Measurements from ENCODE around the gene NPR1. TPM values are rescaled to one million over a fixed set of nuclear protein-coding genes. Genes with fewer than 3 reads are reported as not detected.
"Not testable (repeated sequence)": the region's sequence is repeated elsewhere in the genome, so short reads cannot be mapped to it uniquely, and the experiment has no call there.

Gene NPR1
- total RNA-seq, 2 experiments from 2014 or later: 0.05 to 0.10 TPM

- H3K27me3 Mint-ChIP-seq (ENCODE audit: low read depth); H3K4me3 Mint-ChIP-seq; DNase-seq; H3K9me3 Mint-ChIP-seq; intact Hi-C loops (cut with micrococcal nuclease): not testable (repeated sequence)
- peaks cover 53% of the 10 kb centered on the region for H3K4me1 Mint-ChIP-seq (ENCODE audit: low read depth)
- CTCF ChIA-PET: interaction anchor here (1.2 kb wide), 1 partner anchor 9 kb away, joined by 5 read pairs; no protein-coding TSS in a partner anchor
- H3K27ac Mint-ChIP-seq: peak overlapping the region; percentile 5
- peaks cover 69% of the 10 kb centered on the region for H3K36me3 Mint-ChIP-seq (ENCODE audit: low read depth)
Measured at GRCh38 chr1:153640213-153640612, 38.3 kb upstream of the NPR1 start.

GRCh38 chr1:153640861-153641260 lies 37.6 kb upstream of the NPR1 start:
- no peak for DNase-seq
- Mint-ChIP-seq H3K36me3 (ENCODE audit: low read depth) (peaks cover 72% of the 10 kb centered on the region), H3K27me3 (ENCODE audit: low read depth) (no peaks in the 10 kb centered on the region), H3K4me1 (ENCODE audit: low read depth) (peaks cover 57% of the 10 kb centered on the region), H3K27ac (peak overlapping the region; percentile 5), H3K9me3 (no peaks in the 10 kb centered on the region), H3K4me3 (no peak overlapping the region)
- CTCF ChIA-PET: interaction anchor here (0.6 to 1.2 kb wide), 3 partner anchors 9 to 147 kb away, joined by 3 to 5 read pairs (median 3); no protein-coding TSS in a partner anchor
- intact Hi-C loops (cut with micrococcal nuclease): no loop called here

- Mint-ChIP-seq H3K4me1 (ENCODE audit: low read depth) (peaks cover 51% of the 10 kb centered on the region), H3K4me3 (no peak overlapping the region), H3K9me3 (no peaks in the 10 kb centered on the region), H3K36me3 (ENCODE audit: low read depth) (peaks cover 69% of the 10 kb centered on the region), H3K27me3 (ENCODE audit: low read depth) (no peaks in the 10 kb centered on the region), H3K27ac (no peak overlapping the region)
- no peak for DNase-seq
- intact Hi-C loops (cut with micrococcal nuclease): no loop called here
- CTCF ChIA-PET: no interaction called here
Measured at GRCh38 chr1:153642161-153642560, 36.3 kb upstream of the NPR1 start.

- CTCF ChIA-PET: interaction anchor here (0.6 to 1.2 kb wide), 3 partner anchors 10 to 111 kb away, joined by 3 to 4 read pairs (median 3); no protein-coding TSS in a partner anchor
- Mint-ChIP-seq H3K4me1 (ENCODE audit: low read depth) (peaks cover 52% of the 10 kb centered on the region), H3K4me3 (no peak overlapping the region), H3K9me3 (no peaks in the 10 kb centered on the region), H3K27ac (no peak overlapping the region), H3K27me3 (ENCODE audit: low read depth) (no peaks in the 10 kb centered on the region), H3K36me3 (ENCODE audit: low read depth) (peaks cover 67% of the 10 kb centered on the region)
- no peak for DNase-seq
- intact Hi-C loops (cut with micrococcal nuclease): no loop called here
Measured at GRCh38 chr1:153643100-153643499, 35.4 kb upstream of the NPR1 start.

- CTCF ChIA-PET: interaction anchor here (0.6 to 1.2 kb wide), 4 partner anchors 9 to 133 kb away, joined by 3 to 4 read pairs (median 3); no protein-coding TSS in a partner anchor
- intact Hi-C loops (cut with micrococcal nuclease): no loop called here
- no peaks in the 10 kb centered on the region for H3K9me3 Mint-ChIP-seq
- no peak overlapping the region for H3K4me3 Mint-ChIP-seq
- H3K36me3 Mint-ChIP-seq (ENCODE audit: low read depth): peaks cover 65% of the 10 kb centered on the region
- H3K27me3 Mint-ChIP-seq (ENCODE audit: low read depth): no peaks in the 10 kb centered on the region
- peak overlapping the region; percentile 75 for H3K27ac Mint-ChIP-seq
- H3K4me1 Mint-ChIP-seq (ENCODE audit: low read depth): peaks cover 57% of the 10 kb centered on the region
- DNase-seq: no peak
Measured at GRCh38 chr1:153643816-153644215, 34.7 kb upstream of the NPR1 start.

- peaks cover 62% of the 10 kb centered on the region for H3K4me1 Mint-ChIP-seq (ENCODE audit: low read depth)
- intact Hi-C loops (cut with micrococcal nuclease): no loop called here
- no peaks in the 10 kb centered on the region for H3K27me3 Mint-ChIP-seq (ENCODE audit: low read depth)
- H3K4me3 Mint-ChIP-seq: no peak overlapping the region
- peak overlapping the region; percentile 35 for H3K27ac Mint-ChIP-seq
- peaks cover 48% of the 10 kb centered on the region for H3K36me3 Mint-ChIP-seq (ENCODE audit: low read depth)
- no peak for DNase-seq
- CTCF ChIA-PET: no interaction called here
- no peaks in the 10 kb centered on the region for H3K9me3 Mint-ChIP-seq
Measured at GRCh38 chr1:153646672-153647345, 31.7 kb upstream of the NPR1 start.

GRCh38 chr1:153647346-153647714 lies 31.2 kb upstream of the NPR1 start:
- CTCF ChIA-PET: no interaction called here

GRCh38 chr1:153648000-153648643 lies 30.4 kb upstream of the NPR1 start:
- intact Hi-C loops (cut with micrococcal nuclease): no loop called here
- Mint-ChIP-seq H3K36me3 (ENCODE audit: low read depth) (peaks cover 41% of the 10 kb centered on the region), H3K9me3 (no peaks in the 10 kb centered on the region), H3K27ac (peak overlapping the region; percentile 57), H3K4me3 (no peak overlapping the region), H3K4me1 (ENCODE audit: low read depth) (peaks cover 55% of the 10 kb centered on the region), H3K27me3 (ENCODE audit: low read depth) (no peaks in the 10 kb centered on the region)
- DNase-seq: no peak
- CTCF ChIA-PET: interaction anchor here (0.6 to 1.1 kb wide), 2 partner anchors 76 to 282 kb away, joined by 5 read pairs; no protein-coding TSS in a partner anchor

More at GRCh38 chr1:153647346-153647714, 31.2 kb upstream of the NPR1 start:
- H3K27ac Mint-ChIP-seq: peak overlapping the region; percentile 35
- no peak for DNase-seq
- intact Hi-C loops (cut with micrococcal nuclease): no loop called here
- H3K4me1 Mint-ChIP-seq (ENCODE audit: low read depth): peaks cover 58% of the 10 kb centered on the region
- no peaks in the 10 kb centered on the region for H3K27me3 Mint-ChIP-seq (ENCODE audit: low read depth)
- H3K4me3 Mint-ChIP-seq: no peak overlapping the region
- no peaks in the 10 kb centered on the region for H3K9me3 Mint-ChIP-seq
- peaks cover 44% of the 10 kb centered on the region for H3K36me3 Mint-ChIP-seq (ENCODE audit: low read depth)

- Mint-ChIP-seq H3K4me1 (ENCODE audit: low read depth) (peaks cover 44% of the 10 kb centered on the region), H3K27ac (peak overlapping the region; percentile 57), H3K27me3 (ENCODE audit: low read depth) (no peaks in the 10 kb centered on the region), H3K36me3 (ENCODE audit: low read depth) (peaks cover 29% of the 10 kb centered on the region), H3K4me3 (no peak overlapping the region), H3K9me3 (no peaks in the 10 kb centered on the region)
- CTCF ChIA-PET: interaction anchor here (0.8 to 1.4 kb wide), 3 partner anchors 9 to 147 kb away, joined by 3 to 5 read pairs (median 3); no protein-coding TSS in a partner anchor
- DNase-seq: no peak
- intact Hi-C loops (cut with micrococcal nuclease): no loop called here
Measured at GRCh38 chr1:153649137-153649862, 29.2 kb upstream of the NPR1 start.

- Mint-ChIP-seq H3K27me3 (ENCODE audit: low read depth) (no peaks in the 10 kb centered on the region), H3K9me3 (no peaks in the 10 kb centered on the region), H3K27ac (peak overlapping the region; percentile 57), H3K4me3 (no peak overlapping the region), H3K4me1 (ENCODE audit: low read depth) (peaks cover 41% of the 10 kb centered on the region), H3K36me3 (ENCODE audit: low read depth) (peaks cover 25% of the 10 kb centered on the region)
- CTCF ChIA-PET: interaction anchor here (1.3 to 1.4 kb wide), 2 partner anchors 10 to 116 kb away, joined by 3 to 5 read pairs; no protein-coding TSS in a partner anchor
- intact Hi-C loops (cut with micrococcal nuclease): no loop called here
- DNase-seq: peak; percentile 12
Measured at GRCh38 chr1:153649863-153650235, 28.6 kb upstream of the NPR1 start.

- CTCF ChIA-PET: interaction anchor here (0.6 to 0.8 kb wide), 2 partner anchors 56 to 142 kb away, joined by 4 to 5 read pairs; no protein-coding TSS in a partner anchor
- intact Hi-C loops (cut with micrococcal nuclease): no loop called here
- no peak for DNase-seq
- peaks cover 6% of the 10 kb centered on the region for H3K36me3 Mint-ChIP-seq (ENCODE audit: low read depth)
- H3K4me1 Mint-ChIP-seq (ENCODE audit: low read depth): peaks cover 28% of the 10 kb centered on the region
- H3K9me3 Mint-ChIP-seq: no peaks in the 10 kb centered on the region
- H3K27ac Mint-ChIP-seq: no peak overlapping the region
- no peaks in the 10 kb centered on the region for H3K27me3 Mint-ChIP-seq (ENCODE audit: low read depth)
- H3K4me3 Mint-ChIP-seq: no peak overlapping the region
Measured at GRCh38 chr1:153651771-153652170, 26.7 kb upstream of the NPR1 start.

GRCh38 chr1:153652805-153653500 lies 25.5 kb upstream of the NPR1 start:
- H3K27me3 Mint-ChIP-seq (ENCODE audit: low read depth): no peaks in the 10 kb centered on the region
- H3K9me3 Mint-ChIP-seq: no peaks in the 10 kb centered on the region
- H3K36me3 Mint-ChIP-seq (ENCODE audit: low read depth): peaks cover under 1% of the 10 kb centered on the region
- intact Hi-C loops (cut with micrococcal nuclease): no loop called here
- no peak overlapping the region for H3K27ac Mint-ChIP-seq
- CTCF ChIA-PET: interaction anchor here (0.9 kb wide), 1 partner anchor 10 kb away, joined by 4 read pairs; no protein-coding TSS in a partner anchor
- no peak overlapping the region for H3K4me3 Mint-ChIP-seq
- DNase-seq: no peak
- peaks cover 22% of the 10 kb centered on the region for H3K4me1 Mint-ChIP-seq (ENCODE audit: low read depth)
